ENCODE measurements around the gene TWIST1.

GRCh38 chr7:19133886-19134285 is 16.4 kb upstream of the TWIST1 start:
- TF ChIP-seq, protein P1, sequence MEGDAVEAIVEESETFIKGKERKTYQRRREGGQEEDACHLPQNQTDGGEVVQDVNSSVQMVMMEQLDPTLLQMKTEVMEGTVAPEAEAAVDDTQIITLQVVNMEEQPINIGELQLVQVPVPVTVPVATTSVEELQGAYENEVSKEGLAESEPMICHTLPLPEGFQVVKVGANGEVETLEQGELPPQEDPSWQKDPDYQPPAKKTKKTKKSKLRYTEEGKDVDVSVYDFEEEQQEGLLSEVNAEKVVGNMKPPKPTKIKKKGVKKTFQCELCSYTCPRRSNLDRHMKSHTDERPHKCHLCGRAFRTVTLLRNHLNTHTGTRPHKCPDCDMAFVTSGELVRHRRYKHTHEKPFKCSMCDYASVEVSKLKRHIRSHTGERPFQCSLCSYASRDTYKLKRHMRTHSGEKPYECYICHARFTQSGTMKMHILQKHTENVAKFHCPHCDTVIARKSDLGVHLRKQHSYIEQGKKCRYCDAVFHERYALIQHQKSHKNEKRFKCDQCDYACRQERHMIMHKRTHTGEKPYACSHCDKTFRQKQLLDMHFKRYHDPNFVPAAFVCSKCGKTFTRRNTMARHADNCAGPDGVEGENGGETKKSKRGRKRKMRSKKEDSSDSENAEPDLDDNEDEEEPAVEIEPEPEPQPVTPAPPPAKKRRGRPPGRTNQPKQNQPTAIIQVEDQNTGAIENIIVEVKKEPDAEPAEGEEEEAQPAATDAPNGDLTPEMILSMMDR (IDR thresholded peaks at IDR 0.05; ENCODE audit: poor library complexity, severe bottlenecking): no peak
- TF ChIP-seq EZH2 (IDR thresholded peaks at IDR 0.05; ENCODE audit: borderline replicate concordance, insufficient read depth, low read length, poor library complexity, severe bottlenecking) (no peak), EP300 (conservative IDR thresholded peaks at IDR 0.05; ENCODE audit: poor library complexity, severe bottlenecking) (no peak), TAF1 (IDR thresholded peaks at IDR 0.05; ENCODE audit: low read depth) (no peak), POLR2AphosphoS5 (IDR thresholded peaks at IDR 0.05) (no peak), RAD21 (conservative IDR thresholded peaks at IDR 0.05) (no peak)

Measured in neural cell (in vitro differentiated cells).